Measurements from ENCODE around the gene MTFR1L.

Gene MTFR1L

DNA sequence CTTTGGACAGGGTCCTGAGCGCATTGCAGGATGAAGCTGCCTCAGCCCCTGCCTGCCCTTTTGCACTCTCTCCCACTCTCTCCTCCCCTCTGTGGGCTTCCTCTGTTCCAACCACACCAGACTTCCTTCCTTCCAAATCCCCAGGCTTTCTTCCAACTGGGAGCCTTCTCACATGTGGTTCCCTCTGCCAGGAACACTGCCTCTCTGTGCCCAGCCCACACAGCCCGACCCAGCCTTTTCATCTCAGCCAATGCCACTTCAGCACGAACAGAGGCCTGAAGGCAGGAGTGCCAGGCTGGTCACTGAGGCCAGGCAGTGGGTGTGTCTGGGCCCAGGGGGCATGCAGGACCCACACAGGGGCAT is 13.9 kb upstream of the MTFR1L start:
- in situ Hi-C loops (cut with HindIII; ENCODE audit: low sequenced_read_pairs): no loop called here

DNA sequence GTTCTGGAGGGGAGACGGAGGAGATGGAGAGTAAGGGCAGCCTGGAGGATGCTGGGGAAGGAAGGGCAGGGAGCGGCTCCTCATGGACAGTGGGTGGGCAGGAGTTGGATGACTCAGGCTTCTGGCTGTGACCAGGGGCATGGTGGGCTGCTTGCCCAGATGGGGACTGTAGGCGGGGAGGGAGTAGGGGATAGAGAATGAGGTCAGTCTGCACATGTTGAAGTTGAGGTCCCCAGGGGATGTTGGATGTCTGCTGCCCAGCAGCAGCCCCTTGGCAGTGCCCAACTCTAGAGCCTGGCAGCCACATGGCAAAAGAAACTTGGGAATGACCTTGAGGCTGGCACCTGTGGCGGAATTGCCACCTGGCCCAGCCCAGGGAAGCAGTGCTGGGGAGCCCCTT is 13.3 kb upstream of the MTFR1L start:
- in situ Hi-C loops (cut with HindIII; ENCODE audit: low sequenced_read_pairs): no loop called here

- in situ Hi-C loops (cut with HindIII; ENCODE audit: low sequenced_read_pairs): no loop called here
Observed at GRCh38 chr1:25807480-25808390, 12.0 kb upstream of the MTFR1L start.

DNA sequence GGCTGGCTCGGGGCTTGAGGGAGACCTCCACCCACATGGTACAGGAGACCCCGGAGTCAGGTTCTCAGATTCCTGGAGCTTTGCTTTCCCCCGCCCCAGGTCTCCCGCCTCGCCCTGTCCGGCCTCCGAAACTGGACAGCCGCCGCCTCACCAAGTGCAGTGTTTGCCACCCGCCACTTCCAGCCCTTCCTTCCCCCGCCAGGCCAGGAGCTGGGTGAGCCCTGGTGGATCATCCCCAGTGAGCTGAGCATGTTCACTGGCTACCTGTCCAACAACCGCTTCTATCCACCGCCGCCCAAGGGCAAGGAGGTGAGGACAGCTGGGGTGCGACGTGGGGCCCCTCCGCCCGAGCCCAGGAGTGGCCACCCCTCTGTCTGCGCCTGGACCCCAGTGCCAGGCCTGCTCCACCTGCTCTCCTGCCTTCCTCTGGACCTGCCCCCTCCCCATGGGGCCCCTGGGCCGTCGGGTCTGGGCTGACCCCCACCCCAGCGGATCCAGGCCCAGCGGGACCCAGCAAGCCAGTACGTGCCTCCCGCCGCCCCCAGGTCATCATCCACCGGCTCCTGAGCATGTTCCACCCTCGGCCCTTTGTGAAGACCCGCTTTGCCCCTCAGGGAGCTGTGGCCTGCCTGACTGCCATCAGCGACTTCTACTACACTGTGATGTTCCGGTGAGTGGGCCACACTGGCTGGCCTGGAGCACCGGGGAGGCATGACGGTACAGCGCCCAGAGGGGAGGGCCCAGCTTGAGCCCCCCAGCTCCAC is 11.1 kb upstream of the MTFR1L start:
- in situ Hi-C loops (cut with HindIII; ENCODE audit: low sequenced_read_pairs): no loop called here

DNA sequence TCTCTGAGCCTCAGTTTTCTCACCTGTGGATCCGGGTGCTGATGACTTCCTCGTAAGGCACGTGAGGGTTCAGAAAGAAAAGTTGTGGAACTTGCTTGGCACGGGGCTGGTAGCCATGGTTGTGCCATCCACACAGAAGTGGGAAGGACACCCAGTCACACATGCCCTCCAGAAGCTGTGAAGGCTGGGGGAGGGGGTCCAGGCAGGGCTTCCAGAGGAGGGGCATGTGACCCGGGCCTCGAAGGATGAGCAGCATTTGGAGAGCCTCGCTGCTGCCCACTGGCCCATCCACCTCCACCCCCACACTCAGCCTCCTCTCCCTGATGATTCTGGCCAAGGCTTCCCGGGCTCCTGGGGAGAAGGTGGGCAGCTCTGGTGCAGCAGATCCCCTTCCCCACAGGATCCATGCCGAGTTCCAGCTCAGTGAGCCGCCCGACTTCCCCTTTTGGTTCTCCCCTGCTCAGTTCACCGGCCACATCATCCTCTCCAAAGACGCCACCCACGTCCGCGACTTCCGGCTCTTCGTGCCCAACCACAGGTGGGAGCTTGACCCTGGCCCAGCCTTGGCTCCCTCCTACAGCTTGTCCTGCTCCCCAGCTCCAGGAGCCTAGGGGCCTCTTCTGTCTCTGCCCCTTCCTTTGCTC is 10.3 kb upstream of the MTFR1L start:
- in situ Hi-C loops (cut with HindIII; ENCODE audit: low sequenced_read_pairs): no loop called here

DNA sequence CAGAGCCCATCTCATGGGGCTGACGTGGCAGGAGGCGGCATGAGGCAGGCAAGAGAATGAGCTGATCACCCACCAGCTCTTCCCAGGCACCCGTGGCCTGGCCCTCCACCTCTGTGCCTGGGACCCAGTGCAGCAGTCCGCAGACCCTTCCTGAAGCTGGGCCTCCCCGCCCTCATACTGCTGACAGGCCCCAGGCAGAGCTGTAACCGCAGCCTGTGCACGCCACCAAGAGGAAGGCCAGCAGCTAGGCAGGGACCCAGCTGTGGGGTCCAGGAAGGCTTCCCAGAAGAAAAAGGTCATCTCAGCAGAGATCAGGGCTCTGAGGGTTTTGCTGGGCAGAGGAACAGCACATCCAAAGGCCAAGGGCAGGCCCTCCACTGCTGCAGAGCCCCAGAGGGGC is 9.8 kb upstream of the MTFR1L start:
- in situ Hi-C loops (cut with HindIII; ENCODE audit: low sequenced_read_pairs): no loop called here

GRCh38 chr1:25810341-25811299 is 9.1 kb upstream of the MTFR1L start:
- in situ Hi-C loops (cut with HindIII; ENCODE audit: low sequenced_read_pairs): no loop called here

DNA sequence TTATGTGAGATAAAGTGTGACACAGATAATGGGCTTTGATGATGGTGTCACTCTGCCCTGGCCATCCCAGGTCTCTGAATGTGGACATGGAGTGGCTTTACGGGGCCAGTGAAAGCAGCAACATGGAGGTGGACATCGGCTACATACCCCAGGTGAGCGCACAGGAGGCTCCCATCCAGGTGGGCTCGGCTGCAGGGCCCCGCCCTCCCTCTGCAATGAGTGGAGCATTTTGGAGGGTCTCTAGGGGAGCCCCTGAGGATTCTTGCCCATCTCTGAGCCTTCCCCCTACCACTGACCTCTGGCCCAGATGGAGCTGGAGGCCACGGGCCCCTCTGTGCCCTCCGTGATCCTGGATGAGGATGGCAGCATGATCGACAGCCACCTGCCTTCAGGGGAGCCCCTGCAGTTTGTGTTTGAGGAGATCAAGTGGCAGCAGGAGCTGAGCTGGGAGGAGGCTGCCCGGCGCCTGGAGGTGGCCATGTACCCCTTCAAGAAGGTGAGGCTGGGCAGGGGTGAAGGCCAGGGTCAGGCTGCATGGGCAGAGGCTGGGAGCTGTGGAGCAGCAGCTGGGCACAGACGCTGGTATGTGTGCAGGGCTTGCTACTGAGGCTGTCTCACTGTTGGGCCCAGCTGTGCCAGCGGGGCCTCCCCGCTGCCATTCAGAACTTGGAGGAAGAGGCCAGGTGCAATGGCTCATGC is 8.2 kb upstream of the MTFR1L start:
- in situ Hi-C loops (cut with HindIII; ENCODE audit: low sequenced_read_pairs): no loop called here

GRCh38 chr1:25813071-25813733 is 6.6 kb upstream of the MTFR1L start:
- in situ Hi-C loops (cut with HindIII; ENCODE audit: low sequenced_read_pairs): no loop called here

- in situ Hi-C loops (cut with HindIII; ENCODE audit: low sequenced_read_pairs): no loop called here
Observed at GRCh38 chr1:25813734-25814471, 5.9 kb upstream of the MTFR1L start.

- in situ Hi-C loops (cut with HindIII; ENCODE audit: low sequenced_read_pairs): no loop called here
Observed at GRCh38 chr1:25814549-25815087, 5.1 kb upstream of the MTFR1L start.

- in situ Hi-C loops (cut with HindIII; ENCODE audit: low sequenced_read_pairs): no loop called here
Observed at GRCh38 chr1:25815208-25816111, 4.3 kb upstream of the MTFR1L start.

- in situ Hi-C loops (cut with HindIII; ENCODE audit: low sequenced_read_pairs): no loop called here
Observed at GRCh38 chr1:25816112-25816718, 3.5 kb upstream of the MTFR1L start.

- in situ Hi-C loops (cut with HindIII; ENCODE audit: low sequenced_read_pairs): no loop called here
Observed at GRCh38 chr1:25817840-25818501, 1.8 kb upstream of the MTFR1L start.

GRCh38 chr1:25818569-25818968 is 1.2 kb upstream of the MTFR1L start:
- in situ Hi-C loops (cut with HindIII; ENCODE audit: low sequenced_read_pairs): no loop called here
